H9 (cell line): ENCODE data around the gene RAC2. TPM values are rescaled to one million over a fixed set of nuclear protein-coding genes. Genes with fewer than 3 reads are reported as not detected.

Source experiments
- DNase-seq: peaks from one replicate; pipeline ENCODE4 v3.0.0-alpha.2; 2017
- H2AFZ ChIP-seq: one replicate; pipeline ENCODE4 v1.6.1; 2013; ENCODE audit warnings: mild to moderate bottlenecking, low read length, control low read depth, moderate library complexity
- H2AK5ac ChIP-seq: 2 replicates; pipeline ENCODE4 v1.6.1; 2013; ENCODE audit warnings: low read length, control low read depth, mixed read lengths; ENCODE audit not compliant: insufficient read length
- H2BK120ac ChIP-seq: one replicate; pipeline ENCODE4 v1.6.1; 2013; ENCODE audit warnings: low read depth, mild to moderate bottlenecking, low read length, control low read depth, inconsistent platforms; ENCODE audit not compliant: poor library complexity, severe bottlenecking
- H2BK12ac ChIP-seq: 2 replicates; pipeline ENCODE4 v1.6.1; 2013; ENCODE audit warnings: low read length, control low read depth, mixed read lengths, low read depth; ENCODE audit not compliant: insufficient read length
- H2BK15ac ChIP-seq: 2 replicates; pipeline ENCODE4 v1.6.1; 2013; ENCODE audit warnings: low read depth, low read length, control low read depth
- H2BK20ac ChIP-seq: one replicate; pipeline ENCODE4 v1.6.1; 2013; ENCODE audit warnings: low read depth, mild to moderate bottlenecking, low read length, control low read depth, inconsistent platforms; ENCODE audit not compliant: poor library complexity, severe bottlenecking
- H2BK5ac ChIP-seq: 2 replicates; pipeline ENCODE4 v1.6.1; 2013; ENCODE audit warnings: low read length, control low read depth, mixed read lengths; ENCODE audit not compliant: insufficient read length
- H3K14ac ChIP-seq: 2 replicates; pipeline ENCODE4 v1.6.1; 2013; ENCODE audit warnings: low read length, control low read depth; ENCODE audit not compliant: insufficient read depth
- H3K18ac ChIP-seq: 2 replicates; pipeline ENCODE4 v1.6.1; 2013; ENCODE audit warnings: low read depth, mild to moderate bottlenecking, mixed read lengths, low read length, control low read depth; ENCODE audit not compliant: insufficient read length
- H3K23ac ChIP-seq: 2 replicates; pipeline ENCODE4 v1.6.1; 2013; ENCODE audit warnings: low read length, control low read depth, mixed read lengths, low read depth; ENCODE audit not compliant: insufficient read length
- H3K23me2 ChIP-seq: 2 replicates; pipeline ENCODE4 v1.6.1; 2013; ENCODE audit warnings: low read depth, mild to moderate bottlenecking, mixed read lengths, low read length, control low read depth; ENCODE audit not compliant: insufficient read length, poor library complexity, severe bottlenecking
- H3K27ac ChIP-seq: 2 replicates; pipeline ENCODE4 v1.5.1; 2013; ENCODE audit warnings: low read length, control low read depth, mixed read lengths, low read depth; ENCODE audit not compliant: insufficient read length
- H3K27me3 ChIP-seq: 2 replicates; pipeline ENCODE4 v1.6.1; 2013; ENCODE audit warnings: low read length, control low read depth, inconsistent platforms; ENCODE audit not compliant: insufficient read depth
- H3K4ac ChIP-seq: 2 replicates; pipeline ENCODE4 v1.6.1; 2013; ENCODE audit warnings: low read depth, mild to moderate bottlenecking, control low read depth, inconsistent platforms, low read length, moderate library complexity
- H3K4me1 ChIP-seq: 2 replicates; pipeline ENCODE4 v1.6.1; 2013; ENCODE audit warnings: low read length, control low read depth, inconsistent platforms; ENCODE audit not compliant: insufficient read depth
- H3K4me2 ChIP-seq: 2 replicates; pipeline ENCODE4 v1.6.1; 2013; ENCODE audit warnings: low read length, control low read depth, mixed read lengths; ENCODE audit not compliant: insufficient read length, insufficient read depth
- H3K56ac ChIP-seq: 2 replicates; pipeline ENCODE4 v1.6.1; 2013; ENCODE audit warnings: low read depth, mild to moderate bottlenecking, mixed read lengths, low read length, control low read depth; ENCODE audit not compliant: insufficient read length
- H3K79me1 ChIP-seq: 2 replicates; pipeline ENCODE4 v1.6.1; 2013; ENCODE audit warnings: low read depth, mild to moderate bottlenecking, moderate library complexity, low read length, control low read depth, inconsistent platforms; ENCODE audit not compliant: insufficient read depth, poor library complexity, severe bottlenecking
- H3K79me2 ChIP-seq: 2 replicates; pipeline ENCODE4 v1.6.1; 2013; ENCODE audit warnings: low read length, control low read depth, inconsistent platforms; ENCODE audit not compliant: insufficient read depth
- H3K9ac ChIP-seq: 2 replicates; pipeline ENCODE4 v1.6.1; 2013; ENCODE audit warnings: low read length, control low read depth, mixed read lengths; ENCODE audit not compliant: insufficient read length; ENCODE audit errors: extremely low read depth
- H3K9me3 ChIP-seq: one replicate; pipeline ENCODE4 v1.6.1; 2013; ENCODE audit warnings: low read depth, low read length, inconsistent platforms; ENCODE audit not compliant: control insufficient read depth
- H3T11ph ChIP-seq: one replicate; pipeline ENCODE4 v1.6.1; 2013; ENCODE audit warnings: mild to moderate bottlenecking, low read length, control low read depth, inconsistent platforms
- H4K20me1 ChIP-seq: one replicate; pipeline ENCODE4 v1.6.1; 2013; ENCODE audit not compliant: control insufficient read depth, insufficient read length, insufficient read depth
- H4K5ac ChIP-seq: 2 replicates; pipeline ENCODE4 v1.6.1; 2013; ENCODE audit warnings: low read depth, mild to moderate bottlenecking, mixed read lengths, low read length, control low read depth; ENCODE audit not compliant: insufficient read length
- H4K8ac ChIP-seq: replicated peaks from 2 replicates; pipeline ENCODE4 v1.6.1; 2013; ENCODE audit warnings: low read length, control low read depth, mixed read lengths, low read depth; ENCODE audit not compliant: insufficient read length
- H4K91ac ChIP-seq: 2 replicates; pipeline ENCODE4 v1.6.1; 2013; ENCODE audit warnings: low read depth, mild to moderate bottlenecking, moderate library complexity, mixed read lengths, low read length, control low read depth; ENCODE audit not compliant: insufficient read length
- H3K27ac Mint-ChIP-seq, 3 experiments: 2 replicates in 2 of 3; 3 replicates in 1 of 3; pipeline ENCODE4 v1.8.0; 2020 to 2021; ENCODE audit warnings: mixed read lengths in 3 of 3, mild to moderate bottlenecking in 1 of 3, moderate library complexity in 1 of 3
- H3K27me3 Mint-ChIP-seq: 2 replicates; pipeline ENCODE4 v1.8.0; 2021; ENCODE audit warnings: low read depth, mild to moderate bottlenecking, moderate library complexity, mixed read lengths
- H3K36me3 Mint-ChIP-seq, 3 experiments: 2 replicates in 2 of 3; 3 replicates in 1 of 3; pipeline ENCODE4 v1.8.0; 2020 to 2021; ENCODE audit warnings: low read depth in 3 of 3, mixed read lengths in 3 of 3; ENCODE audit not compliant: insufficient read depth in 1 of 3
- H3K4me1 Mint-ChIP-seq, 2 experiments: 2 replicates each; pipeline ENCODE4 v1.8.0; 2020; ENCODE audit warnings: mixed read lengths in 2 of 2
- H3K4me3 Mint-ChIP-seq, 2 experiments: 2 replicates in 1 of 2; 3 replicates in 1 of 2; pipeline ENCODE4 v1.8.0; 2020 to 2021; ENCODE audit warnings: mild to moderate bottlenecking in 2 of 2, mixed read lengths in 2 of 2, moderate library complexity in 1 of 2
- H3K9me3 Mint-ChIP-seq, 2 experiments: 2 replicates in 1 of 2; 3 replicates in 1 of 2; pipeline ENCODE4 v1.8.0; 2020; ENCODE audit warnings: mild to moderate bottlenecking in 2 of 2, mixed read lengths in 2 of 2, moderate library complexity in 1 of 2
- CTCF ChIP-seq: fragments of 200-600 bp; sonication (generic); conservative IDR thresholded peaks from 3 replicates; pipeline ENCODE4 v1.8.0; 2021; ENCODE audit warnings: antibody characterized with exemption, mild to moderate bottlenecking
- WGBS: extraction: QIAGEN DNeasy Blood & Tissue Kit; methylation state at CpG from one replicate; pipeline ENCODE4 v1.1.7; 2013; ENCODE audit warnings: missing lambda C conversion rate, low lambda C conversion rate, mixed read lengths; ENCODE audit not compliant: insufficient read length; ENCODE audit errors: extremely low coverage; 5-methylcytosine and 5-hydroxymethylcytosine counted together
- total RNA-seq: library from RNA; stranded (reverse); gene quantifications from 2 replicates; pipeline ENCODE4 v1.2.1, GENCODE V29; 2021

The RAC2 gene
- total RNA-seq, 1 experiment from 2014 or later, result 2.8 TPM

- no peaks in the 10 kb centered on the region for H3K79me2 ChIP-seq
- H2AFZ ChIP-seq, result no peak overlapping the region
- TF ChIP-seq CTCF, result no peak
- no peaks in the 10 kb centered on the region for H3K23me2 ChIP-seq
- H2BK120ac ChIP-seq, result no peak overlapping the region
- H4K5ac ChIP-seq, result no peak overlapping the region
- H2AK5ac ChIP-seq, result no peak overlapping the region
- no peaks in the 10 kb centered on the region for H3K79me1 ChIP-seq
- no peak overlapping the region for H3K23ac ChIP-seq
- no peak overlapping the region for H3K27ac Mint-ChIP-seq
- WGBS, result no CpG with 5 or more reads among the region's 6 CpGs
- H4K20me1 ChIP-seq, result no peaks in the 10 kb centered on the region
- no peak overlapping the region; the same call in 1 of the 2 replicates for H3K14ac ChIP-seq
- no peak overlapping the region for H4K91ac ChIP-seq
- H3K18ac ChIP-seq, result no peak overlapping the region
- no peaks in the 10 kb centered on the region for H3K4me1 ChIP-seq
- no peak overlapping the region for H3K9ac ChIP-seq
- H2BK5ac ChIP-seq, result no peak overlapping the region
- no peak overlapping the region for H3K4ac ChIP-seq
- peaks cover 39% of the 10 kb centered on the region for H3K27me3 Mint-ChIP-seq
- H3K4me1 Mint-ChIP-seq, result peaks cover 15 to 37% of the 10 kb centered on the region in 2 experiments
- no peak overlapping the region for H3K4me3 Mint-ChIP-seq
- DNase-seq, result no peak
- H2BK12ac ChIP-seq, result no peak overlapping the region
- H3K9me3 Mint-ChIP-seq, result no peaks in the 10 kb centered on the region
- H2BK15ac ChIP-seq, result no peak overlapping the region
- no peaks in the 10 kb centered on the region; a peak in 1 of 7 replicates for H3K36me3 Mint-ChIP-seq
- no peaks in the 10 kb centered on the region for H3K27me3 ChIP-seq
- H3K9me3 ChIP-seq, result no peaks in the 10 kb centered on the region
- no peak overlapping the region for H3K27ac ChIP-seq
- no peak overlapping the region for H2BK20ac ChIP-seq
- H3K4me2 ChIP-seq, result no peak overlapping the region
- no peak overlapping the region for H3T11ph ChIP-seq
- H3K56ac ChIP-seq, result no peak overlapping the region
- no peak overlapping the region for H4K8ac ChIP-seq
Observed at GRCh38 chr22:37218399-37218770, 25.7 kb downstream of the RAC2 start.
